Colon (tissue), 2 donors: ENCODE measurements around the gene CLECL1.
"Not testable (repeated sequence)": the region's sequence is repeated elsewhere in the genome, so short reads cannot be mapped to it uniquely, and the experiment has no call there.

Experiments used
- FAIRE-seq: peaks from 2 replicates; lab custom pipeline; 2012; peaks lifted over from hg19 to GRCh38; lab: Jason Lieb, UNC
- donor health status: control.
- donor health status: control.

The CLECL1 gene

DNA sequence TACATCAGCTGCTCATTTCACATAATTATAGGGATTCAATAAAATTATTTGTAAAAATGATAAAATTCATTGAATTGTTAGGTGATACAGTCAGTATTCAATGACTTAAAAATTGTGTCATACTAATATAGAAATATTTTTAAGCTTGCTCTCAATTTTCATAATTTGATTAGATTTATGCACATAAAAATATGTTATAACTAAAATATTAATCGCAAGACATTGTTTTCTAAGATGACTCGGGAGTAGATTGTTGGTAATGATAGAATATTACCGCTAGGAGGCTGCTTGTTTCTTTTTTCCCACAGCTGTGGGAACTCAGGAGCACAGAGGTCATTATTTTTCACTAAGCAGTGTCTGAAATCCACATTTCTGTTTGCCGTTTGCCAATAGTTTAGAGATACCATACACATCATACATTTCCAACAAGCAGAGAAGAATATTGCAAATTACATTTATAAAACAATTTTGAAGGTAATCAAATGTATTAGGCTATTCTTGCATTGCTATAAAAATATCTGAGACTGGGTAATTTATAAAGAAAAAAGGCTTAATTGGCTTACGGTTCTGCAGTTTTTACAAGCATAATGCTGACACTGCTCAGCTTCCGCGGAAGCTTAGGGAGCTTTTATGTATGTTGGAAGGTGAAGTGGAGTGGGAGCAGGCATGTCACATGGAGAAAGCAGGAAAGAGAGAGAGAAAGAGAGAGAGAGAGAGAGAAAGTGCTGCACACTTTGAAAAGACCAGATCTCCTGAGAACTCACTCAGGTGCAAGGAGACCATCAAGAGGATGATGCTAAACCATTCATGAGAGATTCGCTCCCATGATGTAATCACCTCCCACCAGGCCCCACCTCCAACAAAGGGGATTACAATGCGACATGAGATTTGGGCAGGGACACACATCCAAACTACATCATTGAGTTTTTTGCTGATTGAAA, 18.6 kb upstream of the CLECL1 start:
- no peak for FAIRE-seq

DNA sequence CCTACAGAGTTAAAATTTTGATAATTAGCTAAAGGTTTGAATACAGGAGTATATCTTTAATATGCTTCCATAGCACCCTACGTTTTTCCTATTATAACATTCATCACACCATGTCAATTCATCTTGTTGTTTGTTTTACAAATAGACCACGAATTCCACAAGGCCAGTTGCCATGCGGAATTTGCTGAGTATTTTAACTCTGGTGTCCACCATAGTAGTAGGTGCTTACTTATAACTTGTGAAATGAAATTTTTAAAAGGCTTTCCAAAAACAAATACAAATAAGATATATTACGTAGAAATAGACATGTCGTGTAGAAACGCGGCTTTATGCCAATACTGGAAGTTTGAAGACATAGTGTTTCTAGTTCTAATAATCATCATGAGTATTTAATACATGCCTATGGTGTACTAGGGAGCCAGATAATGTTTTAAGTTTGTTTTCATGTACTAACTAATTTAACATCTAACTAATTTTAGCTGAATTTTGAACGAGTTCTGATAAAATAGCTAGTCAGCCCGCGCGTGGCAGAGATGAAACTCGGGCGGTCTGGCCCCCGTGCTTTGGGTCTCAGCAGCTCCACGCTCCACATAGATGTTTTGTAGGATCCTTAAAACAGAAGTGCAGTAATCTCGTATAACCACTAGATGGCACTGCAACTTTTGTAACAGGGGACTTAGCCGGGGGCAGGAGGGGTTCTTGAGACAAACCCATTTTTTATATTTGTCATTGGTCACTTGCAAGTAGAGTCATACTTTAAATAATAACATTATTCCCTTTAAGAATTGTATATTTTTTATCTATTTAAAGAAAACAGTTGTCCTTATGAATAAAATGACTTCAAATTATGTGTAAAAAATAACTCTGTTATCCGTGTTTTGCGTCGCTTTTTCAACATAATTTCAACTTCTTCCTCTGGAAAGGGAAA, 17.6 kb upstream of the CLECL1 start:
- FAIRE-seq = peak; percentile 75

GRCh38 chr12:9749640-9750039, 16.7 kb upstream of the CLECL1 start:
- FAIRE-seq = no peak

DNA sequence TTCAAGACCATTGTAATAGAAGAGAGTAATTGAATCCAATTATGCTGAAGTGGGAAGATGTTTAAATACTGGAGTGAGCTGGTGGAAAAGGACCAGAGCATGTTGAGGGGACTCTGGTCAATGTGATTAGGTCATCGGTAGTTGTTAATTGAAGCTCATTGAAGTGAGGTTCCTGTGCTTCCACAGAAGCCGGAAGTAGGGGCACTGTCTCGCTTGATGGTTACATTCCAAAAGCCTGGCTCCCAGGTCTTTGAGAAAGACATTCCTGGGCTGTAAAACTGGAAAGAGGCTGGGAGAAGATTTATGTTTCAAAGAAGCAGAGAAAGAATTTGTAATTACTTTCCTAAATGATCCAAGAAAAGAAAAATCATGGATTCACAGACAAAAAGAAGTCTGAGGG, 12.3 kb upstream of the CLECL1 start:
- FAIRE-seq = no peak

DNA sequence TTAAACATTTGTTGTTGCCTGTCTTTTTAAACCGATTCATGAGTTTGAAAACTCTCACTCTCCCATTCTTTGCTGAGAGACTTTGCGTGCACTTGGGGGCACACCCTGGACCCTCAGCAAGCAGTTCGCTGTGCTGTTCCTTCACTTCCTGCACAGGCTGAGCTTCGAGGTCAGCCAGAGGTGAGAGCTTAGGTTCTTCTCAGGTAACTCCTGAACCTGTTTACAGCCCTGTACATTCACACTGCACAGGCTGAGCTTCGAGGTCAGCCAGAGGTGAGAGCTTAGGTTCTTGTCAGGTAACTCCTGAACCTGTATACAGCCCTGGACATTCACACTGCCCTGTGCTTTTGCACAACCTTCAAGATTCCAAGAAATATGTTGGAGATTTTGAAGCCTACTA, 9.8 kb upstream of the CLECL1 start:
- no peak for FAIRE-seq

DNA sequence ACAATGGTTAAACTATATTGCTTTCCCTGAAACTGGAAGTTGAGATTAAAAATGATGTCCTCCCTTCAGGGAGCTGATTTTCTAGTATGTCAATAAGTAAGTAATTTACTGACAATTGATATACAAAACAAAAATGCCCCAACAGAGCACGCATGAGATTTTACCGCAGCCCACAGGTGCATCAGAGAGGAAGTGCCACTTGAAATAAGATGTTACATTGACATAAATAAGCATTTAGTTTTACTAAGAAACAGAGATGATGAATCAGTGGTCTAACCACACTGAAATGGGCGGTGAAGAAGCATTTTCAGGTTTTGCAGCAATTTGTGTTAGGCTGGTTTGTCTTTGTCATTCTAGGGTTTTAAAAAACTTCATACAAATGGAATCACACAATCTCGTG, 8.8 kb upstream of the CLECL1 start:
- FAIRE-seq = peak; percentile 18

DNA sequence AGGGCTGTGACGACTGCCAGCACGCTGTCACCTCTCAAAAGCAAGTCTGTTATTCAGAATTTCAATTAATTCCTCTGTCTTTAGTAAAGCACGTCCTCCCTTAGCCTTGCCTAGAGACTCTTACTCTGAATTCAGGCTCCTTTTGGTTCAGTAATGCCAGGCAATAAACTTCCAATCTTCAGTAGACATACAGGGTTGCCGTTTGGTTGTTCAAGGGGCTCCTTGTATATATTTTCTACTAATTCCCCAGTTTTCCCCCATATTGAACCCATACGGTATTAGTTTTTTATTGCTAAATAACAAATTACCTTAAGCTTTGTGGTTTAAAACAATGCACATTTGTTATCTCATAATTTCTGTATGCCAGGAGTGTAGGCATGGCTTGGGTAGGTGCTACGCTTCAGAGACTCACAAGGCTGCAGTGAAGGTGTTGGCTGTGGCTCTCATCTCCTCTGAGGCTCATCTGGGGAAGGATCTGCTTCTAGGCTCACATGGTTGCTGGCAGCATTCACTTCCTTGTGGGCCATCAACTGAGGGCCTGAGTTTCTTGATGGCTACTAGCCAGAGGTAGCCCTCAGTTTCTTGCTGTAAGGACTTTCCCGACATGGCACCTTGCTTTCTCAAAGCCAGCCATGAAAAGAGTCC, 7.3 kb upstream of the CLECL1 start:
- FAIRE-seq = no peak

DNA sequence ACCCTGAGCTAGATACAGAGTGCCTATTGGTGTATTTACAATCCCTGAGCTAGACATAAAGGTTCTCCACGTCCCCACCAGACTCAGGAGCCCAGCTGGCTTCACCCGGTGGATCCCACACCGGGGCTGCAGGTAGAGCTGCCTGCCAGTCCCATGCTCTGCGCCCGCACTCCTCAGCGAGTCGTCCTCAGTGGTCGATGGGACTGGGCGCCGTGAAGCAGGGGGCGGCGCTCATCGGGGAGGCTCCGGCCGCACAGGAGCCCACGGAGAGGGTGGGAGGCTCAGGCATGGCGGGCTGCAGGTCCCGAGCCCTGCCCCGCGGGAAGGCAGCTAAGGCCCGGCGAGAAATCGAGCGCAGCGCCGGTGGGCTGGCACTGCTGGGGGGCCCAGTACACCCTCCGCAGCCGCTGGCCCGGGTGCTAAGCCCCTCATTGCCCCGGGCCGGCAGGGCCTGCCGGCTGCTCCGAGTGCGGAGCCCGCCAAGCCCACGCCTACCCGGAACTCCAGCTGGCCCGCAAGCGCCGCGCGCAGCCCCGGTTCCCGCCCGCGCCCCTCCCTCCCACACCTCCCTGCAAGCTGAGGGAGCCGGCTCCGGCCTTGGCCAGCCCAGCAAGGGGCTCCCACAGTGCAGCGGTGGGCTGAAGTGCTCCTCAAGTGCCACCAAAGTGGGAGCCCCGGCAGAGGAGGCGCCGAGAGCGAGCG, 6.7 kb upstream of the CLECL1 start:
- not testable (repeated sequence) for FAIRE-seq

DNA sequence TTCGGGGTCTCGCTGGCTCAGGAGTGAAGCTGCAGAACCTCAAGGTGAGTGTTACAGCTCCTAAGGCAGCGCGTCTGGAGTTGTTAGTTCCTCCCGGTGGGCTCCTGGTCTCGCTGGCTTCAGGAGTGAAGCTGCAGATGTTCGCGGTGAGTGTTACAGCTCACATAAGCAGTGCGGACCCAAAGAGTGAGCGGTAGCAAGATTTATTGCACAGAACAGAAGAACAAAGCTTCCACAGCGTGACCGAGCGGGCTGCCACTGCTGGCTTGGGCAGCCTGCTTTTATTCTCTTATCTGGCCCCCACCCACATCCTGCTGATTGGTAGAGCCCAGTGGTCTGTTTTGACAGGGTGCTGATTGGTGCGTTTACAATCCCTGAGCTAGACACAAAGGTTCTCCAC, 6.0 kb upstream of the CLECL1 start:
- FAIRE-seq = not testable (repeated sequence)

DNA sequence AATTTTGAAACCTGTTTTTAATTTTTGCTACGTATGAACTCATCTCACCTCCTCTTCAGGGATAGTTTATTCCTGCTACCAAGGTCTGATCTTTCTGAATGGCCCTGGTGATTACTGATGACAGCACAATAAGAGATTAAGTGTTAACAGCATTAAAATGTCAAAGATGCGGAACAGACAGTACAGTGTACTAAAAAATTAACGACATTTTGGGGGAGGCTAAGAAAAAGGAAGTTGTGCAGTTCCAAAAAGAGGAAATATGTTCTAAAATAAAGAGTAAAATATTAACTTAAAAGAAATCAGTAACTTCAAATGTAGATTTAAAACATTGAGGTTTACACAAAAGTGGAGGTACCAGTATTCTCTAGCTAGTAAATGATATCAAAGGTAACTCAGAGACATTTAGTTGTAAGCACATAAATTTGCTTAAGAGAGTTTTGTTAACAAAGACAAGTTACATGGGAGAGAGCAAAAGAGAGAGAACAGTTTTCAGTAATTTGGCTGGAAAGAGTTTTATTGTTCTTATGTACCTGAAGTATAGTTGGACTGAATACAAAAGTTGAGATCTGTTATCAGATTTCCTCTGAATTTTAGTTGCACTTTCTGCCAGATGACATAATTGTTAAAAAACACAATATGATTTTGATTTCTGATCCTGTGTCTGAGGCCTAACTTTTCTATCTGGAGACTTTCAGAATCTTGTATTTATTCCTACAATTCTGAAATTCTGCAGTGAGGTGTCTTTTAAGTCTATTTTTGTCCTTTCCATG, 4.2 kb upstream of the CLECL1 start:
- peak; percentile 47 for FAIRE-seq

DNA sequence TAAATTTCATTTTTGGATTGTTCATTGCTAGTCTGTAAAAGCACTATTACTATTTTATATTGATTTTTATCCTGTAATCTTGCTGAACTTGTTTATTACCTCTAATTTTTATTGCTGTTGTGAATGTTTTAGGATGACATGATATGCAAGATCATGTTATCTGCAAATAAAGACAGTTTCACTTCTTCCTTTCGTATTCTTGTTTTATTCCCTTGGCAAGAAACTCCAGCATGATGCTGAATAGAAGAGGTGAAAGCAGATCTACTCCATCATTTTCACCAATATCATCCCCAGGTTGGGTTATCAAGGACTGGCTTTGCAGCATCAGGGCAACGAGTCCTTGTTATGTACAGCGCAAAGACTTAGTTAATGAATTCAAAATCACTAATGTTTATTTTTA, 2.7 kb upstream of the CLECL1 start:
- FAIRE-seq = peak; percentile 18

- peak; percentile 24 for FAIRE-seq
Measured at GRCh38 chr12:9731797-9732196, 1.1 kb downstream of the CLECL1 start.

DNA sequence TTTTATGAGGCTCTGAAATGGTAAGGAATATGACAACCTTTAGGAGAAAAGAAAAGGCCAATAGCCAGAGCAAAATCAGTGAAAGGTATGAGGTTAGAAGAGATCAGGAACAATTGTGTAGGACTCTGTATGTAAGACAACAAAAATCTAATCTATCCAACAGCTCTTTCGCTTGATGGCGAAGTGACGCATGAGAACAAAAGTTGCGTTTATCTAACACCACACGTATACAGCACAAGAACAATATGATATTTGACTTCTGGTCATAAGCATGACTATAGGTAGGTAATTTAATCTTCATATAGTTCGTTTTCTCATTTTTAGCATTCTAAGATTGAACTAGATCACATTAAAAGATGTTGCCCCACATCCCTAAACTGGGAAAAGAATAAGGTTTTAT, 1.5 kb downstream of the CLECL1 start:
- no peak for FAIRE-seq

GRCh38 chr12:9730591-9730990, 2.3 kb downstream of the CLECL1 start:
- FAIRE-seq = no peak

DNA sequence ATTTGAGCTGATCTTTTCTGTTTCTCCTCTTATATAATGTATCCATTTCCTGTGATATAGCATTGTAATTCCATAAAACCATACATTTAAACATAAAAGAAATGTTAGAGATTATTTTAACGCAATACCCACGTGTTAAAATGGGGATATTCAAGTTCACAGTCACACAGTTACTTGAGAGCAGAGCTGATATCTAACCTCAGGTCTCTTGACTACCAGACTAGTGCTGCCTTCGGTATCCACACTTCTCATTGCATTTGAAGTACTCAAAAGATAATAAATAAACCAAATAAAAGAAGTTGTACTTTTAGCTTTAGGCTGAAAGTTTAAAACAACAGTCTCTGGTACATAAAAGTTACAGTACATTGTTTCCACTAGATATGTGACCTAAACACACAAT, 2.9 kb downstream of the CLECL1 start:
- FAIRE-seq = no peak

DNA sequence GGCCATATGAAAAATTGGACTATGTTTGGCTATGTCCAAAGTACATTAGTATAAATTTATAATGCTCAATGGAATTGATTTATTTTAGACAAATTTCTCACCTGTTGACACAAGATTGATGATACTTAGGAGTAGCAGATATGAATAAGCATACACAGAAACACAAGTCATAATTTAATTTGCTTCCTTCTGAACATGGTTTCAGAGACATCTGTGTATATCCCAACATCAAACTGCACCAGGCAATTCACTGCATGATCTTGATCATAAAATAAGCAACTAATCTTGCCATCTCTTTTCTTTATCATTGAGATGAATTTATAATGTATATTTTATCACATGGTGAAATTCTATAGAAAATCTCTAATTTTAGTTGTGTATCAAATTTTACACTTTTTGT, 3.8 kb downstream of the CLECL1 start:
- FAIRE-seq = peak; percentile 49

DNA sequence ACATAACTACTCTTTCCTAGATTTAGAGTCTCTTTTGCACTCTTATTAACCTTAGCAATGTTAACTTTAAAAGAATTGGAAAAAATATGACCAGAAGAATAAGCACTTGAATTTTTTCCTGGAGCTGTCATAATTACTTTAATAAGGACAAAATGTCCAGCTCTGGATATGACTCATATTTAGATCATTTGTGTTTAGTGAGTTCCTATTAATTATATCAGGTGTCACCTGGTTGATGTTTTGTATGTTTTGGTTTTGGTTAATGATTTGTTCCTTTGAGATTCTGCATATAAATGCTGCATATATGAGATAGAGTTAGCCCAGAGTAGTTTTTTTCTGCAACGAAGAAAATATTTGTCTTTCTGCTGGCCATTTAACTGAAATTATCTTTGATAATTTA, 5.1 kb downstream of the CLECL1 start:
- FAIRE-seq = no peak

DNA sequence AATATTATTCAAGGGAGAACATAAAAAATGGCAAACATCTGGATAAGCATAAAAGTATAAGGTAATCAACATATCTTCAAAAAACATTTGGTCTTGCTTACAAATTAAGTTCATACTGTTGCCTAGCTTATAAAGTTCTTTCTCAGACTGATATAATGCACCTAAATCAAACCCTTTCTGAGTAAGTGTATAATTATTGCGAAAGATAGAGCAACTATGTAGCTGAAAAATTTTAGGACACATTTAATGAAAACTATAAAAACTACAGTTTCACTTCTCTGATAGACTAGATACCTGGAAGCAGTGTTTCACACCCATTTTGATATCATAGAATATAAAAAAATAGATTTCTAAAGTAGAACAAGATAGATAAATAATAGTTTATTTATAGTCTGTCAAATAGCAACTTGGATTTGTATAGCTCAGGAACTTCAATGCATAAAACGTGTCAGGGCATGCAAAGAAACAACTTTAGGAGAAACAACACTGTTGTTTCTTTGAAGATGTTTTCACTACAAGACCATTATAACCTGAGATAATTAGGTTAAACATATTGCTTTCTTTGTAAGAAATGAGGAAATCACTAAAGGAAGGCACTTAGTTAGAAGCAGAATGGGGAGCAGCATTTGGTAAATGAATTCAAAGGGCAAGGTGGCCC, 7.6 kb downstream of the CLECL1 start:
- peak; percentile 76 for FAIRE-seq

- no peak for FAIRE-seq
Measured at GRCh38 chr12:9724023-9724422, 8.9 kb downstream of the CLECL1 start.

- no peak for FAIRE-seq
Measured at GRCh38 chr12:9721394-9722092, 11.4 kb downstream of the CLECL1 start.
